ENCODE results near the gene CHTOP. TPM values are rescaled to one million over a fixed set of nuclear protein-coding genes. Genes with fewer than 3 reads are reported as not detected.

CHTOP gene
- total RNA-seq, 2 donors from 2014 or later = 38.2 to 50.1 TPM

- Histone ChIP-seq H3K27me3 (no peaks in the 10 kb centered on the region), H3K9me3 (no peaks in the 10 kb centered on the region), H3K4me1 (no peaks in the 10 kb centered on the region), H3K36me3 (peaks cover 11% of the 10 kb centered on the region), H3K4me3 (no peak overlapping the region), H3K27ac (no peak overlapping the region)
- no peak for DNase-seq (ENCODE audit: low spot score)
- no peak for TF ChIP-seq CTCF (IDR thresholded peaks at IDR 0.05)
These were observed 54.4 kb downstream of the CHTOP start for GRCh38 chr1:153688276-153688675.

- no peak for DNase-seq (ENCODE audit: low spot score)
- Histone ChIP-seq H3K4me1 (no peaks in the 10 kb centered on the region), H3K9me3 (no peaks in the 10 kb centered on the region), H3K27me3 (no peaks in the 10 kb centered on the region), H3K4me3 (no peak overlapping the region), H3K36me3 (peaks cover 11% of the 10 kb centered on the region), H3K27ac (no peak overlapping the region)
- TF ChIP-seq CTCF (IDR thresholded peaks at IDR 0.05) = no peak
These were observed 55.0 kb downstream of the CHTOP start for GRCh38 chr1:153688736-153689328.

- Histone ChIP-seq H3K4me1 (peaks cover 0 to 16% of the 10 kb centered on the region in 2 donors), H3K27ac (no peak overlapping the region), H3K4me3 (no peak overlapping the region), H3K36me3 (peaks cover 4% of the 10 kb centered on the region), H3K27me3 (no peaks in the 10 kb centered on the region), H3K9me3 (no peaks in the 10 kb centered on the region)
- DNase-seq (ENCODE audit: low spot score) = no peak
- TF ChIP-seq CTCF (IDR thresholded peaks at IDR 0.05) = no peak
These were observed 59.6 kb downstream of the CHTOP start for GRCh38 chr1:153693466-153693865.

Small RNA genes lying within 50 kb of the gene (microRNA-seq; reads per million reads assigned to microRNA genes)
- gene MIR8083 (ENCODE audit: borderline number of aligned reads in 2 of 2, borderline replicate concordance in 1 of 2) = 0 reads per million in 2 donors

Other genes with a start within 250 kb of the CHTOP start
- gene S100A8, start 243.0 kb upstream of the CHTOP start, total RNA-seq = 10 to 100 TPM; 19.1 to 37.1 TPM
- not detected for gene S100A7A, start 217.5 kb upstream of the CHTOP start, total RNA-seq
- not detected for gene S100A7, start 173.4 kb upstream of the CHTOP start, total RNA-seq
- 100 to 1,000 TPM; 156 to 324 TPM for gene S100A6, start 98.1 kb upstream of the CHTOP start, total RNA-seq
- gene S100A5, start 93.1 kb upstream of the CHTOP start, total RNA-seq = not detected
- gene S100A4, start 88.3 kb upstream of the CHTOP start, total RNA-seq = 100 to 1,000 TPM; 144 to 156 TPM
- gene S100A3, start 84.8 kb upstream of the CHTOP start, total RNA-seq = 1 to 10 TPM; 1.8 to 3.4 TPM
- not detected for gene S100A2, start 68.2 kb upstream of the CHTOP start, total RNA-seq
- gene S100A16, start 20.9 kb upstream of the CHTOP start, total RNA-seq = 10 to 100 TPM; 62.7 to 85.1 TPM
- gene S100A14, start 17.7 kb upstream of the CHTOP start, total RNA-seq = 1 to 10 TPM in 1 of 2 donors, under 1 TPM in 1; 0.55 to 2.4 TPM
- gene S100A13, start 6.6 kb upstream of the CHTOP start, total RNA-seq = 100 to 1,000 TPM; 114 to 314 TPM
- 1,000 to 10,000 TPM in 1 of 2 donors, 100 to 1,000 TPM in 1; 965 to 2,413 TPM for gene S100A1, start 5.6 kb upstream of the CHTOP start, total RNA-seq
- gene SNAPIN, start 24.6 kb downstream of the CHTOP start, total RNA-seq = 10 to 100 TPM; 60.8 to 84.0 TPM
- gene ILF2, start 36.9 kb downstream of the CHTOP start, total RNA-seq = 10 to 100 TPM; 69.2 to 80.9 TPM
- 10 to 100 TPM; 19.3 to 42.9 TPM for gene NPR1, start 44.6 kb downstream of the CHTOP start, total RNA-seq
- gene INTS3, start 94.0 kb downstream of the CHTOP start, total RNA-seq = 10 to 100 TPM; 21.8 to 26.7 TPM
- gene SLC27A3, start 141.3 kb downstream of the CHTOP start, total RNA-seq = 10 to 100 TPM in 1 of 2 donors, 1 to 10 TPM in 1; 9.9 to 20.1 TPM